ENCODE data around the gene PQBP1.

GRCh38 chrX:48913605-48914366 is 16.1 kb downstream of the PQBP1 start:
- TF ChIP-seq CTCF (IDR thresholded peaks at IDR 0.05) (no peak), POLR2AphosphoS5 (IDR thresholded peaks at IDR 0.05; ENCODE audit: insufficient read depth in 1 of 2, low read depth in 1 of 2) (no peak), POLR2A (IDR thresholded peaks at IDR 0.05) (no peak)

All from vagina (tissue), 2 donors.